ENCODE data around the gene SESTD1.
A peak's percentile ranks its signal among the peaks of the same experiment; 100 is the strongest.

Gene SESTD1

GRCh38 chr2:179277429-179278196 lies 13.0 kb upstream of the SESTD1 start:
- no peak overlapping the region for H3K4me3 ChIP-seq (ENCODE audit: low read depth, low read length)
- DNase-seq (ENCODE audit: low read depth): no peak
- no peak for TF ChIP-seq CTCF (IDR thresholded peaks at IDR 0.05; ENCODE audit: control insufficient read depth, extremely low read depth, insufficient read depth)

GRCh38 chr2:179275253-179276012 lies 10.8 kb upstream of the SESTD1 start:
- H3K4me3 ChIP-seq (ENCODE audit: low read depth, low read length): no peak overlapping the region
- TF ChIP-seq CTCF (IDR thresholded peaks at IDR 0.05; ENCODE audit: control insufficient read depth, extremely low read depth, insufficient read depth): no peak
- no peak for DNase-seq (ENCODE audit: low read depth)

GRCh38 chr2:179274749-179275148 lies 10.1 kb upstream of the SESTD1 start:
- no peak for DNase-seq (ENCODE audit: low read depth)
- no peak overlapping the region for H3K4me3 ChIP-seq (ENCODE audit: low read depth, low read length)
- no peak for TF ChIP-seq CTCF (IDR thresholded peaks at IDR 0.05; ENCODE audit: control insufficient read depth, extremely low read depth, insufficient read depth)

GRCh38 chr2:179273461-179273962 lies 8.9 kb upstream of the SESTD1 start:
- H3K4me3 ChIP-seq (ENCODE audit: low read depth, low read length): no peak overlapping the region
- DNase-seq (ENCODE audit: low read depth): no peak
- no peak for TF ChIP-seq CTCF (IDR thresholded peaks at IDR 0.05; ENCODE audit: control insufficient read depth, extremely low read depth, insufficient read depth)

GRCh38 chr2:179272406-179273192 lies 8.0 kb upstream of the SESTD1 start:
- peak; percentile 63 for DNase-seq (ENCODE audit: low read depth)
- TF ChIP-seq CTCF (IDR thresholded peaks at IDR 0.05; ENCODE audit: control insufficient read depth, extremely low read depth, insufficient read depth): no peak
- H3K4me3 ChIP-seq (ENCODE audit: low read depth, low read length): no peak overlapping the region; the same call in 1 of the 2 replicates

- no peak for DNase-seq (ENCODE audit: low read depth)
- TF ChIP-seq CTCF (IDR thresholded peaks at IDR 0.05; ENCODE audit: control insufficient read depth, extremely low read depth, insufficient read depth): no peak
- no peak overlapping the region for H3K4me3 ChIP-seq (ENCODE audit: low read depth, low read length)
Observed at GRCh38 chr2:179270689-179271088, 6.1 kb upstream of the SESTD1 start.
